Measurements from ENCODE around the gene ACTN1.

Gene ACTN1

DNA sequence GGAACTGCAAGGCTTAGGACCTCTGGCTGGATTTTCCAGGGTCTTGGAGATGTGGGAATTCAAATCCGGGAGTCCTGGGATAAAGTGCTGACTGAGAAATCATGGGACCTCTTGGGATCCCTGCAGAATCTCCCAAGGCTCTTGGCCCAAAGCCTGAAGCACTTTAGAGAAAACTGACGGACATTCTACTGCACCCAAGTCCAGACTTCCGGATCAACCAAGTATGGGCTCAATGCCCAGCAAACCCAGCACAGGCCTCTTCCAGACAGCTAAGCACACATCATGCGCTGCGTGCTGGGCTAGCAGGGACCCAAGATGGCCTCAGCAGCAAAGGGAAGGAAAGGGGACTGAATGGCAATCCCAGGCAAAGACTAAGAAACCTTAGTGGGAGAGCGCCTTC lies 85.0 kb downstream of the ACTN1 start:
- TF ChIP-seq, protein P1, sequence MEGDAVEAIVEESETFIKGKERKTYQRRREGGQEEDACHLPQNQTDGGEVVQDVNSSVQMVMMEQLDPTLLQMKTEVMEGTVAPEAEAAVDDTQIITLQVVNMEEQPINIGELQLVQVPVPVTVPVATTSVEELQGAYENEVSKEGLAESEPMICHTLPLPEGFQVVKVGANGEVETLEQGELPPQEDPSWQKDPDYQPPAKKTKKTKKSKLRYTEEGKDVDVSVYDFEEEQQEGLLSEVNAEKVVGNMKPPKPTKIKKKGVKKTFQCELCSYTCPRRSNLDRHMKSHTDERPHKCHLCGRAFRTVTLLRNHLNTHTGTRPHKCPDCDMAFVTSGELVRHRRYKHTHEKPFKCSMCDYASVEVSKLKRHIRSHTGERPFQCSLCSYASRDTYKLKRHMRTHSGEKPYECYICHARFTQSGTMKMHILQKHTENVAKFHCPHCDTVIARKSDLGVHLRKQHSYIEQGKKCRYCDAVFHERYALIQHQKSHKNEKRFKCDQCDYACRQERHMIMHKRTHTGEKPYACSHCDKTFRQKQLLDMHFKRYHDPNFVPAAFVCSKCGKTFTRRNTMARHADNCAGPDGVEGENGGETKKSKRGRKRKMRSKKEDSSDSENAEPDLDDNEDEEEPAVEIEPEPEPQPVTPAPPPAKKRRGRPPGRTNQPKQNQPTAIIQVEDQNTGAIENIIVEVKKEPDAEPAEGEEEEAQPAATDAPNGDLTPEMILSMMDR (IDR thresholded peaks at IDR 0.05; ENCODE audit: control extremely low read depth, extremely low read depth, low read depth, missing control alignments), result no peak
- CTCF ChIA-PET, result interaction anchor here (1.5 kb wide), 1 partner anchor 213 kb away, joined by 5 read pairs; no protein-coding TSS in a partner anchor
- no peak for DNase-seq (ENCODE audit: extremely low spot score)
- POLR2A ChIA-PET, result no interaction called here

DNA sequence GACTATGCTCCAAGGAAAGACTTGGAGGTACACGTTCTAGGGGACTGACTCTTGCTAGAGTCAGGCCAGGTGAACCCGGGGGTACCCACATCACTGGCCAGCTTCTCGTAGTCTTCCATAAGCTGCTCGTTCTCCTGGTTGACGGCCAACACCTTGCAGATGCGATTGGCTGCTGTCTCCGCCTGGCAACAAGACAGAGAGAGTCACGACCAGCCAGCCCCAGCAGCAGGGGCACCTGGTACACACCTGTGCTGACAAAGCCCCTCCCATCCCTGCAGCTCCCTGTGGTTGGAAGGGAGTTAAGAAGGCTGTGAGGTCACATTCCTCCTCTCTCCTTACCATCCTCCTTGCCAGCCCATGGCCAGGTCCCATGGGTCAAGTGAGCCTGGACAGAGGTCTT lies 85.5 kb downstream of the ACTN1 start:
- ChIA-PET CTCF (interaction anchor here (1.5 to 1.7 kb wide), 2 partner anchors 19 to 214 kb away, joined by 5 to 6 read pairs; no protein-coding TSS in a partner anchor), POLR2A (no interaction called here)
- TF ChIP-seq, protein P1 (IDR thresholded peaks at IDR 0.05; ENCODE audit: control extremely low read depth, extremely low read depth, low read depth, missing control alignments), result no peak
- no peak for DNase-seq (ENCODE audit: extremely low spot score)

DNA sequence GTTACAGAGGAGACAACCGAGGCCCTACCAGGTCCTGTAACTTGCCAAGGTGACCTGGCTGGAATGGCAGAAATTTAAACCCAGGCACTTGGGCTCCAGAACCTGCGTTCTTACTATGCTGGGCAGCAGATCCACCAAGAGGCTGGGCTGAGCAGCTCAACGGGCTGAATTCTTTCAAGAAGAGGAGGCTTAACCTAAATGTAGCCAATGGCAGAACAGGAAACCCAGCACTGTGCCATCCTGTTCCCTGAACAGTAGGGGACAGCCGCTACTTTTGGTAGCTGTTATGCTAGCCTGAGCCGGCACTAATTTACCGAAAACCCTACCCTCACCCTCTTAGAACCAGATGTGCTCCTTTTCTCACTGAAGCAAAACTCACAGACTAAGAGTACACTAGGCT lies 86.1 kb downstream of the ACTN1 start:
- DNase-seq (ENCODE audit: extremely low spot score), result no peak
- ChIA-PET CTCF (interaction anchor here (0.9 to 1.7 kb wide), 3 partner anchors 18 to 215 kb away, joined by 3 to 6 read pairs (median 5); no protein-coding TSS in a partner anchor), POLR2A (no interaction called here)
- TF ChIP-seq, protein P1 (IDR thresholded peaks at IDR 0.05; ENCODE audit: control extremely low read depth, extremely low read depth, low read depth, missing control alignments), result no peak

DNA sequence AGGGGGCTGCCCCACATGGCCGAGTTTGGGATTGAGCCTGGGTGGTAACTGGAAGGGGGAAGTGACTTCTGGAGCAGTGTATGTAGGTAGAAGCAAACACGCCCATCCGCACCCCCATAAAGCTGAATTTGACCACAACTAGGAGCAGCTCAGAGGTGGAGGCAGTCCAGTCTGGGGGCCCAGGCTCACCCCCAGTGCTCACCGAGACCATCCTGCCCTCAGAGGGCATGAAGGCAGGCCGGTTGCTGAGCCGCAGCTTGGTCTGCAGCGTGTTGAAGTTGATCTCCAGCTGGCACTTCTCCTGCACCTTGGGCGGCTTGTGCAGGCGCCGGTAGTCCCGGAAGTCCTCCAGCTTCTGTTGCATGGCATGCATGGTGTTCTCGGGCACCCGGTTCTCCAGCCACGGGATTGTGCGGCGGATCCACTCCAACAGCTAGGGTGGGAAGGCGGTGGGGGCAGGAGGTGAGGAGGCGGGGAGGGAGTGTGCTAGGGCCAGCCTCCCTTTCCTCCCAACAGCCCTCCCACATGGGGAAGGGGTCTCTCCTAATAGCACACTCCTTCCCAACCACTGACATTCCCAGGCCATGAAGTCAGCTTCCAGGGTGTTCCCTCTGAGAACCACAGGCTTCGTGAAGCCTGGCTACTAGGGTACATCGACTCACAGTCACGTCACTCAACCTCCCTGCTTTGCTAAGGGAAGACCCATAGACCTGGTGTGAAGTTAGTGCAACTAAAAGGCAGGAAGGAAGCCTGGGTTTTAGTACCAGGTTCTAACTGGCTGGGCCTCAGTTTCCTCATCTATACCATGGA lies 87.0 kb downstream of the ACTN1 start:
- no peak for DNase-seq (ENCODE audit: extremely low spot score)
- ChIA-PET CTCF (interaction anchor here (0.9 to 1.7 kb wide), 2 partner anchors 19 to 21 kb away, joined by 3 to 6 read pairs; no protein-coding TSS in a partner anchor), POLR2A (no interaction called here)
- TF ChIP-seq, protein P1 (IDR thresholded peaks at IDR 0.05; ENCODE audit: control extremely low read depth, extremely low read depth, low read depth, missing control alignments), result no peak

DNA sequence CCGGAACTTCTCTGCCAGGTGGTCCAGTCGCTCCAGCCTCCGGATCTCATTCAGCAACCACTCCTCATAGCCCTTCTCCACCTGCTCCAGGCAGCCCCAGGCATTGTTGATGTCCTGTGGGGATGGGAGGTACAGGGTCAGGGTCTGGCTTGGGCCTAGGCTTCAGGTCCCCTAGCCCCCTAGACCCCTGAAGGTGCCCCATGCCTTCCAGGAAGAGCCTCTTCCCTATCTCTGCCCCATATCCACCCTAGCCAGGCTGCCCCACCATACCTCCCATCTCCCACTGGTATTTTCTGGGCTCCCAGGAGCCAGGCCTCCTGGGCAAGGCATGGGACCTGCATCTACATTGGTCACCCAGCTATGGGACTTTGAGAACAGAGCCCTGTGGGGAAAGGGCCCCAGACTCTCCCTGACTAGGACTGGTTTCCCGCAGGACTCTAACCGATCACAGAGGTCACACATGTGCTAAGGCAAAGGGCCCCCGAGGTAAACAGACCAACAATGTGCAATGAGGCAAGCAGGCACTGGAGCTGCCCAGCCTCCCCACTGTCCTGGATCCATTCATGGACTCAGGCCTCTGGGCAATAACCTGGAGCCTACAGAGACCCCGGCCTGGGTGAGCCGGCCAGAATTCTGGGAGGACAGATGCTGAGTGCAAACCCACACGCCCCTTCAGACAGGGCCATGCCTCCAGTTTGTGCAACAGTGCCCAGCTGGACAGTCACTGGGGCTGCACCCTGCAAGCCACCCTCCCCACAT lies 88.8 kb downstream of the ACTN1 start:
- no peak for DNase-seq (ENCODE audit: extremely low spot score)
- ChIA-PET CTCF (no interaction called here), POLR2A (no interaction called here)
- TF ChIP-seq, protein P1 (IDR thresholded peaks at IDR 0.05; ENCODE audit: control extremely low read depth, extremely low read depth, low read depth, missing control alignments), result no peak

DNA sequence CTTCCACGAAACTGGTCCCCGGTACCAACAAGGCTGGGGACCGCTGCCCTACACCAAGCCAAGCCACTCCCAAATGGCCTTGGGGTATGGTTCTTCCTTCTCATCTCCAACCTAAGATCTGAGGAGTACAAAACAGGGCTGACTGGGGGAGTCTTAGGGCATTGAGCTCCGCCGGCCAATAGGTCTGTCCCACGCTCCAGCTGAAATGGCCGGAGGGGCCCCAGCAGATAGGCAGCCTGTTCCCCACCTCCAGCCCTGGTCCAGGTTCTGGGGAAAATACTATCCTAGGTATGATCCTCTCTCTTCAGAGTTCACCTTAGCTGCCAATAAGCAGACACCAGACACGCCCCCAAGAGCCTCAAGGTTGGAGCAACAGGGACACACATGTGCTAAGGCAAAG lies 90.2 kb downstream of the ACTN1 start:
- CTCF ChIA-PET, result no interaction called here
- TF ChIP-seq, protein P1 (IDR thresholded peaks at IDR 0.05; ENCODE audit: control extremely low read depth, extremely low read depth, low read depth, missing control alignments), result no peak
- DNase-seq (ENCODE audit: extremely low spot score), result no peak
- POLR2A ChIA-PET, result no interaction called here
